ENCODE data around the gene PCSK2. TPM values are rescaled to one million over a fixed set of nuclear protein-coding genes. Genes with fewer than 3 reads are reported as not detected.

PCSK2 gene
- total and polyA plus RNA-seq, 12 donors = 0.32 to 47.6 (median 5.3) TPM

DNA sequence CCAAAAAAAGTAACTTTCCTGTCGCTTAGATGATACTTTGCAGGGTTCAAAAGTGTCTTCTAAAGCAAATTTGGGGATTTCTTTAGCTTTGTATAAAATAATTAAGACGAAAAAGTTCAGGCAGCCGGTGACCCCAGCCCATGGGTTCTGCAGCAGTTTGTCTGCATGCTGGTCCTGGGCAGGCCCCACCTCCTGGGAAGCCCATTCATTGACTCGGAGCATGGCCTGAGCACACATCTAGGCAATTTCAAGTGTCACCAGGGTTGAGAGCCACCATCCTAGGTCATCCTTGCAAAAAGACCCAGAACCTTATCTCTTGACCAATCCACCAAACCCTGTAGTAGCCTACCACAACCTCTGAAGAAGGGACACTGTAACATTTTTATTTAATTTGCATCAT is 283.7 kb downstream of the PCSK2 start:
- no peak overlapping the region for H3K27ac ChIP-seq
- H3K4me1 ChIP-seq (replicated peaks in 1 of 2) = peaks cover 0 to 4% of the 10 kb centered on the region in 2 donors
- H3K4me3 ChIP-seq = no peak overlapping the region
- TF ChIP-seq, protein P1, sequence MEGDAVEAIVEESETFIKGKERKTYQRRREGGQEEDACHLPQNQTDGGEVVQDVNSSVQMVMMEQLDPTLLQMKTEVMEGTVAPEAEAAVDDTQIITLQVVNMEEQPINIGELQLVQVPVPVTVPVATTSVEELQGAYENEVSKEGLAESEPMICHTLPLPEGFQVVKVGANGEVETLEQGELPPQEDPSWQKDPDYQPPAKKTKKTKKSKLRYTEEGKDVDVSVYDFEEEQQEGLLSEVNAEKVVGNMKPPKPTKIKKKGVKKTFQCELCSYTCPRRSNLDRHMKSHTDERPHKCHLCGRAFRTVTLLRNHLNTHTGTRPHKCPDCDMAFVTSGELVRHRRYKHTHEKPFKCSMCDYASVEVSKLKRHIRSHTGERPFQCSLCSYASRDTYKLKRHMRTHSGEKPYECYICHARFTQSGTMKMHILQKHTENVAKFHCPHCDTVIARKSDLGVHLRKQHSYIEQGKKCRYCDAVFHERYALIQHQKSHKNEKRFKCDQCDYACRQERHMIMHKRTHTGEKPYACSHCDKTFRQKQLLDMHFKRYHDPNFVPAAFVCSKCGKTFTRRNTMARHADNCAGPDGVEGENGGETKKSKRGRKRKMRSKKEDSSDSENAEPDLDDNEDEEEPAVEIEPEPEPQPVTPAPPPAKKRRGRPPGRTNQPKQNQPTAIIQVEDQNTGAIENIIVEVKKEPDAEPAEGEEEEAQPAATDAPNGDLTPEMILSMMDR (IDR thresholded peaks at IDR 0.05) = no peak
- TF ChIP-seq POLR2A (IDR thresholded peaks at IDR 0.05) = no peak
- intact Hi-C loops (cut with DNase I) = no loop called here
- DNase-seq = no peak
- no peaks in the 10 kb centered on the region for H3K36me3 ChIP-seq (replicated peaks in 1 of 2)
- no peaks in the 10 kb centered on the region for H3K27me3 ChIP-seq
- no peaks in the 10 kb centered on the region for H3K9me3 ChIP-seq (replicated peaks in 1 of 3)
- 51 to 80% (median 74%) methylated on average over 4 of the region's 4 CpGs for WGBS, 4 donors

GRCh38 chr20:17511401-17511800 is 284.6 kb downstream of the PCSK2 start:
- H3K27me3 ChIP-seq = no peaks in the 10 kb centered on the region
- H3K4me3 ChIP-seq = no peak overlapping the region
- H3K27ac ChIP-seq = no peak overlapping the region
- no peaks in the 10 kb centered on the region for H3K36me3 ChIP-seq (replicated peaks in 1 of 2)
- intact Hi-C loops (cut with DNase I) = no loop called here
- no peaks in the 10 kb centered on the region for H3K9me3 ChIP-seq (replicated peaks in 1 of 3)
- DNase-seq = no peak
- no peak for TF ChIP-seq POLR2A (IDR thresholded peaks at IDR 0.05)
- TF ChIP-seq, protein P1 (IDR thresholded peaks at IDR 0.05) = no peak
- no peaks in the 10 kb centered on the region for H3K4me1 ChIP-seq (replicated peaks in 1 of 2)
- 80 to 89% (median 83%) methylated on average over 6 of the region's 6 CpGs for WGBS, 4 donors

DNA sequence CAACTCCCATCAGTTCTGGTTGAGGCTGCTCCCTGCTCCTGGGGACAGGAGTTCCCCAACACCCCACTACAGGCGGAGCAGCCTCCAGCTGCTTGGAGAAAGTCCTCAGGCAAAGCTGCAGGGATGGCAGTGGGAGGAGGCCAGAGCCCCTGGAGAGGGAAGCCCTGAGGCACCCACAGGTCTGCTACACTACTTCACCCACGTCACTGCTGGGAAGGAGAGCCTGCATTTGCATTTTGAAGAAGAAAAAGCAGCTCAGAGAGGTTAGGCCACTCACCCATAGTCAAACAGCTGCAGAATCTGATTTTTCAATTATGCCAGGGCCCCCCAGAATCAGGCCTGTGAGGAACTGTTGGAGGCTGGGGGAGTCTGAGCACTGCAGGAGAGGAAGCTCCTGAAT is 287.1 kb downstream of the PCSK2 start:
- Histone ChIP-seq H3K27ac (no peak overlapping the region), H3K9me3 (replicated peaks in 1 of 3) (no peaks in the 10 kb centered on the region), H3K36me3 (replicated peaks in 1 of 2) (no peaks in the 10 kb centered on the region), H3K27me3 (no peaks in the 10 kb centered on the region), H3K4me3 (no peak overlapping the region), H3K4me1 (replicated peaks in 1 of 2) (no peaks in the 10 kb centered on the region)
- TF ChIP-seq, protein P1 (IDR thresholded peaks at IDR 0.05) = no peak
- no peak for TF ChIP-seq POLR2A (IDR thresholded peaks at IDR 0.05)
- WGBS, 4 donors = 94 to 100% methylated on average over 2 of the region's 2 CpGs; no CpG with 5 or more reads in 2 of the 4 donors
- no peak for DNase-seq
- intact Hi-C loops (cut with DNase I) = no loop called here

DNA sequence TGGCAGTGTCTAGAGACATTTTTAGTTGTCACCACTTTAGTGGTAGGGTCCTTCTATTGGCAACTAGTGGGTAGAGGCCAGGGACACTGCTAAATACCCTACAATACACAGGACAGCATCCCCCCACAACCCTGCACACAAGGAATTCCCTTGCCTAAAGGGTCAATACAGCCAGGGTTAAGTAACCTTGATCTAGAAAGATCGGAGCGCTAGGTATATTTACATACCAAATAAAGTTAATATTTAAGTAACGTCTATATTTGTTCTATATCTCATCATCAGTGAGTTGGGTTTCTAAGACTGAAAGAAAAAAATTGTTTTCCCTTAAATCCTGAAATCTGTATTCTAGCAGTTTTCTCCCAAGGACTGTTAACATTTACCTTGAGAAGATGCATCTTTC is 288.2 kb downstream of the PCSK2 start:
- H3K9me3 ChIP-seq (replicated peaks in 1 of 3) = no peaks in the 10 kb centered on the region
- WGBS, 4 donors = 78 to 86% (median 82%) methylated on average over 3 of the region's 3 CpGs

More for the DNA sequence above, 288.2 kb downstream of the PCSK2 start:
- H3K27me3 ChIP-seq = no peaks in the 10 kb centered on the region
- intact Hi-C loops (cut with DNase I) = no loop called here
- TF ChIP-seq, protein P1 (IDR thresholded peaks at IDR 0.05) = no peak
- TF ChIP-seq POLR2A (IDR thresholded peaks at IDR 0.05) = no peak
- H3K27ac ChIP-seq = no peak overlapping the region
- H3K4me1 ChIP-seq (replicated peaks in 1 of 2) = no peaks in the 10 kb centered on the region
- no peaks in the 10 kb centered on the region for H3K36me3 ChIP-seq (replicated peaks in 1 of 2)
- no peak overlapping the region for H3K4me3 ChIP-seq
- no peak for DNase-seq
